GM18909 (cell line): ENCODE results near the gene PIGL.
"Not testable (repeated sequence)": the region's sequence is repeated elsewhere in the genome, so short reads cannot be mapped to it uniquely, and the experiment has no call there.

Source experiments
- ATAC-seq: cut with Tn5 transposase; IDR thresholded peaks from one replicate; pipeline ENCODE4 v1.9.1; 2021; ENCODE audit warnings: mild to moderate bottlenecking; ENCODE audit not compliant: unreplicated experiment, poor library complexity

Gene PIGL

DNA sequence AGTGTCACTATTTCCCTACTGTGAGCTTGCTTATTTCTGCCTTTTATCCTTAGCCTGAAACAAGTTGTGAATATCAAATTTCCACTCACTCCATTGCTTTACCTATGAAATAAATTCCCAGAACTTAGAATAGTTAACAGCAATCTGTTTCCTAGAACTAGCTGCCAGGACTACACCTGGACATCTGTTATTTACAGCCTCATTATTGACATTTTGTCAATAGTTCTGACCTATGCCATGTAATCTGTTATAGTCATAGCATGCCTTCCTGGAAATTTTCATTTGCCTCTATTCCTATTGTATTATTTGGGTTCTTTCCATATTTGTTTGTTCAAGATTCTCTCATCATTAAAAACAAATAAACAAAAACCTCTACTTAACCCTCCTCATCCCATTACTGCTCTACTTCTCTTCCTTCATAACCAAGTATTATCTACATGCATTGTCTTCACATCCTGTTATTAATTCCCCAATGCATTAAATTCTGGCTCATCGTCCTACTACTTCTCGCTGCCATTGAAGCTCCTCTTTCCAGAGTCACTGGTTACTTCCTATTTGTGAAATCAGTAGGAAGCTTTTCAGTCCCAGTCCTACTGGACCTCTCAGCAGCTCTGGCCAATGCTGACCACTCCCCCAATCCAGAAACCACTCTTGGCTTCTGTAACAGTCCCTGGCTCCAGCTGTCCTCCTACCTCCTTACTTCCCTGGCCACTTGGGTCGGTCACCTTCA, 55.3 kb downstream of the PIGL start:
- ATAC-seq = no peak

DNA sequence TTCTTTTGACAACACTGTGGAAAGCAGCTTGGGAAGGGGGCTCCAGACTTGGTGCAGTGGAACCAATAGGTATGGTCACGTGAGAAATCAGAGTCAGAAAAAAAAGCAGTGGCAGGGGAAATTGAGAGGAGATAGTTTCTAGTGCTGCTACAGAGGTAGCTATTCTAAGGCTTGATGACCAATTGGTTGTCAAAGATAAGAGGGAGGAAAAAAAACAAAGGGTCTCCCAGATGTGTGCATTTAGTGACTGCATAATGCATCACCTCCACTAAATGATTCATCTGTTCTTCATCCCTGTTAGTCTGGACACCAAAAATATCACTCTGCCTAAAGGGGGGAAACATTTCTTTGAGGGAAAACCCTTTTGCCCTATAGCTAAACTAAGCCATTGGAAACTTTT, 56.5 kb downstream of the PIGL start:
- no peak for ATAC-seq

DNA sequence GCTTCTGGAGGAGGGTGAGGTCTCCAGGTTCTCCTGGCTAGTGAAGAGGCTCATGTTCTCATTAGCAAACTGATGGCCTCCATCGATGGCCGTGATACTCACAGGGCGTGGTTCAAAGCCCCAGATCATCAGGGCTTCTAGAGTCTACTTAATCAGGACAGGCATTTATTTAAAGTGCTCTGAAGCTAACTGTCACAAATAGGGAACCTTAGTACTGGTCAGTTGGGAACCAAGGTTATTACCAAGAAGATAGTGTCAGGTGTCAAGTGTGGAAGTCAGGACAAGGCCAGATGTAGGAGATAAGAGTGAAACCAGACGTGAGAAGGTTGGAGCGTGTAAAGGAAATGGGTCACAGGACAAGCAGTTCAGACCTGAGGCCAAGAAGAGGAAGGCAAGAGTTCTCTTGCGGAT, 56.9 kb downstream of the PIGL start:
- no peak for ATAC-seq

DNA sequence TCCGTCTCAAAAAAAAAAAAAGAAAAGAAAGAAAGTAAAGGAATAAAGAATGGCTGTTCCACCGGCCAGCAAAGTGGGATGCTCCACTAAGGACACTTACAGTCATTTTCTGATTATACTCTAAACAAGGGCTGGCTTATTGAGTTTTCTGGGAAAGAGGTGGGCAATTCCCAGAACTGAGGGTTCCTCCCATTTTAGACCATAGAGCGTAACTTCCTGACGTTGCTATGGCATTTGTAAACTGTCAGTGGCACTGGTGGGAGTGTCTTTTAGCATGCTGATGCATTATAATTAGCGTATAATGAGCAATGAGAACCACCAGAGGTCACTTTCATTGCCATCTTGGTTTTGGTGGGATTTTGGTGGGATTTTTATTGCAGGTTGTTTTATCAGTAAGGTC, 58.0 kb downstream of the PIGL start:
- no peak for ATAC-seq

DNA sequence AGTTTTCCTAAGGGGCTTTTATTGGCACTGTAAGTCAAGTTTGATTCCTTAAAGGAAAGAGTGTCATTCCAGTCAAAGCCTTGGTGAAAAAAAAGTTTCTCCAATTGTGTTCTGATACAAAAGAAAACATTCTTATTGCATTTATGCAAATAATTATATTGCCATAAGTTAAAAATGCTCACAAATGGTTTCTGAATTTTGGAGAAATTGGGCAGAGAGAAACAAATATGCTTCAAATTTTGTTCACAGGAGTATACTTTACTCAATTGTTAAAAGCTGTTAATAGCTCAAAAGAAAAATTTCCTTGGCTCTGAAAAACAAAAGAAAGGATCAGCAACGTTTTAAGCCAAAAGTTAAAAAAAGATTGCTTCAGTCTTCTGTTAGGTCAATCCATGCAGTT, 60.2 kb downstream of the PIGL start:
- no peak for ATAC-seq

DNA sequence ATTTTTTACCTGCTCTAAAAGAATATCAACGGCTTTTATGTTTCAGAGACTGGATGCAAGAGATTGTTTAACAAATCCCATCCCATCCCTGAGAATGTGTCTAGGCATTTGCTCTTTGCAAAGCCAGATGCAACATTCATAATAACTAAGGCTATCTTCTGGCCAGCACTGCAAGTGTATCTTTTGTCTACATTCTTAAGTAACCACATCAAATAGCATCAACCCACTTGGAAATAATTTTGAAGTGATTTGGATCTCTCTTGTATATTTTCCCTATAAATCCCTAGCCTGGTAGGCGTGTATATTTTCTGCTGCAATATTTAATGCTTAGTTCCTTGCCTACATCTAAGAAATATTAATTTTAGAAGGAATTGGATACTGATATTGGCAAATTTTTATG, 64.3 kb downstream of the PIGL start:
- no peak for ATAC-seq

DNA sequence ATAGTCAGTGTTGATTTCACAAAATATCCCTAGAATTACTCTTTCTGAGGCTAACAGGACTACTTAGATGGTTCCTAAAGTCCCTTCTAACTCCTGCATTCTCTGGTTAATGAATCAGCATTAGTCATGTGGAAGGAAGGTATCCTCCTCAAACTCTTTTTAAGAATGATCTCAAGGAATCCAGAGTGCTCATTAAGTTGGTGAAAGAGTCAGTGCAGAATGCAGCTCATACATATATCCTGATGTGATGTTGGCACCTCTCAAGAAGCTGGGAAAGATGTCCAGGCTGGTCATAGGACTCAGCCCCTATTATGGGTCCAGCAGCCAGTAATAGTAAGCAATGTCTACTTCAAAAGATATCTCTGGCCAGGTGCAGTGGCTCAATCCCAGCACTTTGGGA, 65.5 kb downstream of the PIGL start:
- ATAC-seq = no peak

DNA sequence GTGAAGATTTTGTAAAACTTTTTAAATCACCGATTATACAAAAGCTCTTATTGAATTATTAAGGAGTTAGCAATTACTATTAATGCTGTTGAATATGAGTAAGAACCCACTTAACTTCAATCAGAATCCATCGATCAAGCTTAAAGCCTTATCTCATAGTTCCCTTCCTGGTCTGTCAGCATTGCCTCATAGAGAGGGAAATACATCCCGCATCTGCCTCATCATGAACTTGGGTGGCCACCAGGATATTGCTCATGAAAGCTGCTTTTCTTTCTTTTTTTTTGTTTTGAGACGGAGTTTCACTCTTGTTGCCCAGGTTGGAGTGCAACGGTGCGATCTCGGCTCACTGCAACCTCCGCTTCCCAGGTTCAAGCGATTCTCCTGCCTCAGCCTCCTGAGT, 66.7 kb downstream of the PIGL start:
- ATAC-seq = no peak

DNA sequence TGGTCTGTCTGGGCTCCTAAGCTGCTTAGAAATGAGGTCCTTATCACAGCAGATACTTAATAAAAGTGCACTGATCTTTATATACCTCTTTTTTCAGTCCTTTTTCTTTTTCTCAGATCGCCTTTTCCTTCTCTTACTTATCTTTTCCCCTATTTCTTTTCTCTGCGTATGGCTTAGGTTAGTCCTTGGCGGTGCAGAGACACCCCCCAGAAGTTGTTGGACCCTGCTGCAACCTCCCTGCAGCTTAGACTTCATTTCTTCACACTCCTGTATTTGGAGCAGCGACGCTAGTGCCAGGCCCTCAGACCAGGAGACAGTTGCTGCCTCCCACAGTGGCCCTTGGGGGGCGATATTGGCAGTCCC, 68.6 kb downstream of the PIGL start:
- ATAC-seq = no peak

DNA sequence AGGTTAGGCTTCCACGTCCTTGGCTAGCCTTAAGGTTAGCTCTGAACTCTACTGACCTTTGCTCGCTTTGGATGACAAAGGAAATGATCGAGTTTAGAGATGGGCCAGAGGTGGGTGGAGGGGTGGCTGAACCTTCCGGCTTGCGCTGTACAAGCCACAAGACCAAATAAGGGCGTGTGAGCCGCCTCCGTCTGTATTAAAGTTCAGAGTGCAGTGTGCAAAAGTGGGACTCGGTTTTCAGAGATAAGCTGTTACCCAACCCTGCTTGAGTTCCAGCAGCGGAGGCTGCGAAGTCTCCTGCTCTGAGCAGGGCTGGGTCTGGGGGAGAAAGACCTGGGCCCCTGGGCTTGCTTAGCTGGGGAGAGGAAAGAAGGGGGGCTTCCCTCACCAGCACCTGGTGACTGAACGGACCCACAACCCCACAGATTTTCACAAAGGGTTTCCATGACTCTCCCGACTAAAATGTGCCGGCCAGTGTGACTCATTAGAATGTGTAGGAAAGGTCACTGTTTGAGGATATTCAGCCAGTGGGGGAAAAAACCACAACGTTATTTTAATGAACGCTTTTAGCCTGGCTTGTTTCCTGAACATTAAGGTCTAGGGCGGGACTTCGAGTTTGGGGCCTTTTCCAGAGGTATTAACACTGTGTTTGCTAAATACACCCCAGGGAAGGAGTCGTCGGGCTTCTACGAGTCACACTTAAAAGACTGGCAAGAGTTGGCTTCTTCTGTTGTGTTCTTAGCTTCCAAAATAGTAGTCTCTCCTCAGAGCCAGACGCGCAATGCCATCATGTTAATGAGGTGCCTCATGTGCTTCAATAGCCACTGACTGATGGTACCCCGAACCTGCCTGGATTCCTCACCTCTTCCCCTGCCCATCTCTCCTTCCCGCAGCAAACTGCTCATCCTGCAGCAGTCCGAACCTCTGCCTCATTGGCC, 69.3 kb downstream of the PIGL start:
- ATAC-seq = peak; percentile 89

DNA sequence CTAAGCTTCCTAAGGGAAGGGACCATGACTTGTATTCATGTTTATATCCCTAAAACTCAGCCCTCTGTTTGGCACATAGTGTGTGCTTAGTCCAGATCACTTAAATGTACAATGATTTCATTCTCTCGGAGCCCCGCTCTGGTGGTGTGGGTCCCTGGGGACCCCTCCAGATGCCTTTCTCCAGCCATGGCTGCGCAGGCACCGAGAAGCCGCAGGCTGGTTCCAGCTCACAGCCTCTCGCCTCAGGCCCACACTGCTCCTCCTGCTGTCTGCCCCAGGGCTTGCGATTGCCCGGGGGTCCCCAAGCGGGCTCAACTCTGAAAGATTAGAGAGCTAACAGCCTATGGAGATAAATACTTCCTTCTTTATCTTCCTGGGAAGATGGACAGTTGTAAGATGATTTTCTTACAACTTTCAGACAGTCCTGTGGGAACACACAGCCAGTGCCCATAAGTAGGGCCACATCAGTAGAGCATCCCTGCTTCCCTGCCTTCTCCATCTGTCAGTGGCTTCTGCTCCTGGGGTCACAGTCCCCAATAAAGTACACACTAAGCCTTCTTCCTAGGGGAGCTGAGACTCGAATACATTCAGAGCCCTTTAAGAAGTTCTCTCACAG, 70.0 kb downstream of the PIGL start:
- peak; percentile 44 for ATAC-seq

DNA sequence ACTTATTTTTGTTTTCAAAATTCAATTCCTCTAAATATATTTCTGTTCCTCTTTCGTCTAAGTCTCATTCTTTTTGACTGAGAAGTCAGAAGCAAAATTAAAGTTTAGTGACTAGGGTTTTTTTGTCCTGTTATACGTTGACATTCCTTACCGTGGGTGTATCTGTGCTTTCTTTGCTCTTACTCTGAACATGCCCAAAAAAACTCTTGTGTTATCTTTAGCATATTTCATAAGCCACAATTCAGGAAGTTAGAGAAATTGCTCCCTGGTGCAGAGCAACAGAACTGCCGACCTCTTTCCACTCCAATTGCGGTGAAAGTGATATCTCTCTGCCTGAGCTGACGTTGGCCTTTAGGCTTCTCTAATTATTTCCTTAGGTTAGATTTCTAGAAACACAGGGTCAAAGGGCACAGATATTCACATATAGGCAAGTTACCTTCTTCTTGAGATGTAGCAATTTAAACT, 70.6 kb downstream of the PIGL start:
- ATAC-seq = no peak

DNA sequence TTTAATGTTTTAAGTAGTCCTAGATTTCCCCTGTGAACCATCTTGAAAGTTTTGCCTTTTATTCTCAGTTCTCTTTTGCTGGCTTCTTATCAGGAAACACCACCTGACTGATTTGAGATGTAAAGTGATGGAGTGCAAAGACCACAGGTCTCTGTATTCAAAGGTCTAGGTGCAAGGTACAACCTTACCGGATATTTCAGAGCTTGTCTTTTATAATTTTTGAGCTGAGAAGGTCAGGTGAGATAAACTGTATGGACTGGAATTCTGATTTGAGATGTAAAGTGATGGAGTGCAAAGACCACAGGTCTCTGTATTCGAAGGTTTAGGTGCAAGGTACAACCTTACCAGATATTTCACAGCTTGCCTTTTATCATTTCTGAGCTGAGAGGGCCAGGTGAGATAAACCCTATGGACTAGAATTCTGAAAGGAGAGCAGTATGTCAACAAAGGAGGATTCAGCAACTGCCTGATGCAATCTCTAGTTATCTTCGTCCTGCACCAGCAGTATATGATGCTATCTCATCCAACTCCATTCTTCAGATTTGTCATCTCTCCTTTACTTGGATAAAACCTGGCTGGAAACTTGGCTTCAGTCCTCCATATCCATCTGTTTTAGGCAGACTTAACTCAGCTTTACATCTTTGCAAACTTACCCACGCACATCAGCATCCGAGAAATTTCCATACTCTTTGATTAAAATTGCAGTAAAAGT, 72.0 kb downstream of the PIGL start:
- ATAC-seq = no peak

DNA sequence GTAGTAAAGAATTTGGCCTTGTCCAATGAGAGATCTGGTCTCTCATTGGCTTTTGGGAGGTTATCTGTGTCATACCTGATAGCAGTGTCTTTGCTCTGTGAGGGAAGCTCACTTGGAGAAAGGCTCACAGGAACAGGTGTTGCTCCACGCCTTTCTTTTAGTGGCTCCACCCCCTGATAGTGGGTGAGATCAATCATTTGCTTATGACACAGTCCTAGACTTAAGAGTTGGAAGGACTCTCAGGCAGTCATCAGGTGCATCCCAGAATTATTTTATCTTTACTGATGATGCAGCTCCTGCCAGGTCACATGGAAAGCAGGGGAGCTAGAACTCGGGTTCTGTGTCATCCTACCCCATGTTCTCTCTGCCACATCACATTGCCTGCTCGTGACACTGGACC, 76.9 kb downstream of the PIGL start:
- no peak for ATAC-seq

DNA sequence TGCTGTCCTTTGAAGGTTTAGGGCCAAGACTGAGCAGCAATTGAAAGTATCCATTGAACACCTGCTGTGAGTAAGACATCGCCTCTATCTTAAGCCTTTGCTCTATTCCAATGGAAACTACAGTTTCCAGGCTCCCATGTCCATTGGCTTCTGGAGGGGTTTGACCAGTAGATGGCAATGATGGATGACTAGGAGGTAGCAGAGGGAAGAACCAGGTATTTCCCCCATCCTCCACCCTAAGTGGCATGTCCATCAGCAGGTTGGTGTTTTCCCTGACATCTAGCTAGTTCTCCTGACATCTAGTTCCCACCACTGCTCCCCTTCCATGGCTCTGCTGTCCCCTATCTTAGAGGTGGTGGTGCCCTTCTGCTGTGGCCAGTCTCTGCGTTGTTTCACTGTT, 77.5 kb downstream of the PIGL start:
- no peak for ATAC-seq

DNA sequence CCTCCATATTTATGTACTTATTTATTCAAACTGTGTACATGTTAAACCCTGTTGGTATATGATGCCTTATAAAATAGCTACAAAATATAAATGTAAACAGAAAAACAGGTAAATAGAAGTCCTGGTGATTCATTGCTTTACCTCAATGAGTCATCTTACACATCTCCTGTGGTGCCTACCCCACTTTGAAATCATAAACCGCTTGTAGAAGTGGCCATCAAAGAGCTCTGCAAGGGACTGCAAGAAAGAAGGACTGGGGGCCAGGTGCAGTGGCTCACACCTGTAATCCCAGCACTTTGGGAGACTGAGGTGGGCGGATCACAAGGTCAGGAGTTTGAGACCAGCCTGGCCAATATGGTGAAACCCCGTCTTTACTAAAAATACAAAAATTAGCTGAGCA, 79.1 kb downstream of the PIGL start:
- ATAC-seq = not testable (repeated sequence)

DNA sequence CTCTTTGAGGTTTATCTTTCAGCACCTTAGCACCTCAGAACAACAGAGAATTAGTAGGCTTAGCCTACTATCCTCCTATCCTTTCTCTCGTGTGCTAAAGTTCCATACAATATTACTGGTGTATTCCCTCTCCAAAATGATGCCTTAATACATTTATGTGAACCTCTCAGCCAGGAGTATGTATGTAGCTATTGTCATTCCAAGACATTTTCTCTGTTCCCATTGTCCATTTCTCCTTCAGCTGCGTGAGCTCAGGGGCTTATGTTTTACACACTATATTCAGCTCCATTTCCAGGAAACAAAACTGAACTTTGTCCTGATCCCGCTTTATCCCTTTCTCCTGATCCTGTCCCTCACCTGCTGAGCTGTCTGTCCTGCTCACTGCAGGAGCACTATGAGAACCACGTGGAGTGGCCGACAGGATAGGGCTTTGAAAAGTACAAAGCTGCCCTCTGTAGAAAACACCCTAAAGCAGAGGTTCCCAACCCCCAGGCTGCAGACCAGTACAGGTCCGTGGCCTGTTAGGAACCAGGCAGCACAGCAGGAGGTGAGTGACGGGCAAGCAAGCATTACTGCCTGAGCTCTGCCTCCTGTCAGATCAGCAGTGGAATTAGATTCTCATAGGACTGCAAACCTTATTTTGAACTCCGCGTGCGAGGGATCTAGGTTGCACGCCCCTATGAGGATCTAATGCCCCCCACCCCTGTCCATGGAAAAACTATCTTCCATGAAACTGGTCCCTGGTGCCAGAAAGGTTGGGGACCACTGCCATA, 80.5 kb downstream of the PIGL start:
- no peak for ATAC-seq

DNA sequence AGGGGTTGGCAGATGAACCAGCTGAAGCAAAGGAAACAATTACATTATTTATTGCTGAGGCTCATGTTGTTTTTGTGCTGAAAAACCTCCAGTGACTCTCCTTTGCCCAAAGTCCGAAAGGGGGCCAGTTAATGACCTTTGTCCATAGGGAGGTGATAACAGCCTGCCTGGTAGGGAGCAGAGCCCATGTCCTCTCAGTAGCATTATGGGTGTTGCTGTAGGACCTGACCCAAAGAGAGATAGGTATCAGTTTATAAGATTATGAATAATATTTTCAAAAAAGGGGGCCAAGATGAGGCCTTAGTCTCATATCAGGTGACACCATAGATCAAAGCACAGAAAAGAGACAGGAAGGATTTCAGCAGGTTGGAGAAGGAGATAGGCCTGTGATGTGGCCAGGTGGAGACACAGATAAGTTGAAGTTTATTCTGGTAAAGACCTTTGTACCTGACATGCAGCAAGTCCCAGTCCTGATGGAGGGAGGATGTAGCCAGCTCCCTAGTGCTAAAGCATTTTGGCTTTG, 81.2 kb downstream of the PIGL start:
- no peak for ATAC-seq

DNA sequence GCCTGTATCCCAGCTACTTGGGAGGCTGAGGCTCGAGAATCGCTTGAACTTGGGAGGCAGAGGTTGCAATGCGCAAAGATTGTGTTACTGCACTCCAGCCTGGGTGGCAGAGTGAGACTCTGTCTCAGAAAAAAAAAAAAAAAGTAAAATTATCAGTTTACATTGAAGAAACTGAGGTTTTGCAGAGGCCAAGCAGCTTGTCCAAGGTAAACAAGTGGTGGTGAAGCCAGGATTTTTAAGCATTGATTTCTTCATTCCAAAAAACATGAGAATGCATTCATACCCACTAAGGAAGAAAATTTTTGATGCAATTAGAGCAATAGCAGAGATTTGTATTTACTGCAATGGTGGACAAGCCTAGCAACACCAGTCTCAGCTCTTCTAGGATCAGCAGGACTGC, 83.5 kb downstream of the PIGL start:
- ATAC-seq = no peak
